ENCODE results near the gene SPDYA. TPM values are rescaled to one million over a fixed set of nuclear protein-coding genes. Genes with fewer than 3 reads are reported as not detected.
"Not testable (repeated sequence)": the region's sequence is repeated elsewhere in the genome, so short reads cannot be mapped to it uniquely, and the experiment has no call there.

Gene SPDYA
- total and polyA plus RNA-seq, 2 donors from 2014 or later, result 1.6 TPM; not detected in 1

GRCh38 chr2:28778392-28778791 is 32.2 kb upstream of the SPDYA start:
- Histone ChIP-seq H3K27ac (ENCODE audit: low read depth in 2 of 2, low read length in 2 of 2) (no peak overlapping the region), H3K36me3 (ENCODE audit: control insufficient read depth in 2 of 3, insufficient read depth in 3 of 3, low read length in 3 of 3) (peaks cover 13 to 36% (median 23%) of the 10 kb centered on the region in 3 donors), H3K27me3 (ENCODE audit: control insufficient read depth, insufficient read depth, low read length) (no peaks in the 10 kb centered on the region), H3K4me3 (ENCODE audit: low read length in 3 of 3) (no peak overlapping the region), H3K4me1 (ENCODE audit: control insufficient read depth in 2 of 3, insufficient read depth in 2 of 3, low read depth in 1 of 3, low read length in 3 of 3) (no peaks in the 10 kb centered on the region), H3K9me3 (ENCODE audit: control insufficient read depth in 2 of 3, insufficient read depth in 1 of 3, low read length in 3 of 3) (no peaks in the 10 kb centered on the region), H3K9ac (ENCODE audit: low read length in 3 of 3) (no peak overlapping the region)
- intact Hi-C loops (cut with DNase I), result no loop called here
- TF ChIP-seq, protein P1, sequence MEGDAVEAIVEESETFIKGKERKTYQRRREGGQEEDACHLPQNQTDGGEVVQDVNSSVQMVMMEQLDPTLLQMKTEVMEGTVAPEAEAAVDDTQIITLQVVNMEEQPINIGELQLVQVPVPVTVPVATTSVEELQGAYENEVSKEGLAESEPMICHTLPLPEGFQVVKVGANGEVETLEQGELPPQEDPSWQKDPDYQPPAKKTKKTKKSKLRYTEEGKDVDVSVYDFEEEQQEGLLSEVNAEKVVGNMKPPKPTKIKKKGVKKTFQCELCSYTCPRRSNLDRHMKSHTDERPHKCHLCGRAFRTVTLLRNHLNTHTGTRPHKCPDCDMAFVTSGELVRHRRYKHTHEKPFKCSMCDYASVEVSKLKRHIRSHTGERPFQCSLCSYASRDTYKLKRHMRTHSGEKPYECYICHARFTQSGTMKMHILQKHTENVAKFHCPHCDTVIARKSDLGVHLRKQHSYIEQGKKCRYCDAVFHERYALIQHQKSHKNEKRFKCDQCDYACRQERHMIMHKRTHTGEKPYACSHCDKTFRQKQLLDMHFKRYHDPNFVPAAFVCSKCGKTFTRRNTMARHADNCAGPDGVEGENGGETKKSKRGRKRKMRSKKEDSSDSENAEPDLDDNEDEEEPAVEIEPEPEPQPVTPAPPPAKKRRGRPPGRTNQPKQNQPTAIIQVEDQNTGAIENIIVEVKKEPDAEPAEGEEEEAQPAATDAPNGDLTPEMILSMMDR (IDR thresholded peaks at IDR 0.05; ENCODE audit: borderline replicate concordance, extremely low read depth, insufficient read depth), result no peak
- FAIRE-seq, result no peak
- peak in 2 of 5 donors; percentile 48 to 53 for DNase-seq

GRCh38 chr2:28779001-28779400 is 31.6 kb upstream of the SPDYA start:
- peaks cover 13 to 36% (median 23%) of the 10 kb centered on the region in 3 donors for H3K36me3 ChIP-seq (ENCODE audit: control insufficient read depth in 2 of 3, insufficient read depth in 3 of 3, low read length in 3 of 3)
- H3K9me3 ChIP-seq (ENCODE audit: control insufficient read depth in 2 of 3, insufficient read depth in 1 of 3, low read length in 3 of 3), result no peaks in the 10 kb centered on the region
- H3K27ac ChIP-seq (ENCODE audit: low read depth in 2 of 2, low read length in 2 of 2), result no peak overlapping the region
- no peak for FAIRE-seq
- H3K4me3 ChIP-seq (ENCODE audit: low read length in 3 of 3), result no peak overlapping the region
- no peaks in the 10 kb centered on the region for H3K27me3 ChIP-seq (ENCODE audit: control insufficient read depth, insufficient read depth, low read length)
- TF ChIP-seq, protein P1 (IDR thresholded peaks at IDR 0.05; ENCODE audit: borderline replicate concordance, extremely low read depth, insufficient read depth), result no peak
- peak in 2 of 5 donors; percentile 21 to 50 for DNase-seq
- intact Hi-C loops (cut with DNase I), result no loop called here
- H3K9ac ChIP-seq (ENCODE audit: low read length in 3 of 3), result no peak overlapping the region
- H3K4me1 ChIP-seq (ENCODE audit: control insufficient read depth in 2 of 3, insufficient read depth in 2 of 3, low read depth in 1 of 3, low read length in 3 of 3), result no peaks in the 10 kb centered on the region

GRCh38 chr2:28780496-28780895 is 30.1 kb upstream of the SPDYA start:
- H3K4me3 ChIP-seq (ENCODE audit: low read length in 3 of 3), result no peak overlapping the region
- H3K27me3 ChIP-seq (ENCODE audit: control insufficient read depth, insufficient read depth, low read length), result no peaks in the 10 kb centered on the region
- H3K36me3 ChIP-seq (ENCODE audit: control insufficient read depth in 2 of 3, insufficient read depth in 3 of 3, low read length in 3 of 3), result peaks cover 13 to 36% (median 23%) of the 10 kb centered on the region in 3 donors
- no peak overlapping the region for H3K27ac ChIP-seq (ENCODE audit: low read depth in 2 of 2, low read length in 2 of 2)
- TF ChIP-seq, protein P1 (IDR thresholded peaks at IDR 0.05; ENCODE audit: borderline replicate concordance, extremely low read depth, insufficient read depth), result no peak
- intact Hi-C loops (cut with DNase I), result no loop called here
- FAIRE-seq (no peak), DNase-seq (no peak)
- no peak overlapping the region for H3K9ac ChIP-seq (ENCODE audit: low read length in 3 of 3)
- no peaks in the 10 kb centered on the region for H3K4me1 ChIP-seq (ENCODE audit: control insufficient read depth in 2 of 3, insufficient read depth in 2 of 3, low read depth in 1 of 3, low read length in 3 of 3)
- H3K9me3 ChIP-seq (ENCODE audit: control insufficient read depth in 2 of 3, insufficient read depth in 1 of 3, low read length in 3 of 3), result no peaks in the 10 kb centered on the region

- DNase-seq (no peak), FAIRE-seq (no peak)
- no peaks in the 10 kb centered on the region for H3K4me1 ChIP-seq (ENCODE audit: control insufficient read depth in 2 of 3, insufficient read depth in 2 of 3, low read depth in 1 of 3, low read length in 3 of 3)
- no peak overlapping the region for H3K9ac ChIP-seq (ENCODE audit: low read length in 3 of 3)
- peaks cover 16 to 36% (median 25%) of the 10 kb centered on the region in 3 donors for H3K36me3 ChIP-seq (ENCODE audit: control insufficient read depth in 2 of 3, insufficient read depth in 3 of 3, low read length in 3 of 3)
- no peak overlapping the region for H3K27ac ChIP-seq (ENCODE audit: low read depth in 2 of 2, low read length in 2 of 2)
- intact Hi-C loops (cut with DNase I), result no loop called here
- no peaks in the 10 kb centered on the region for H3K27me3 ChIP-seq (ENCODE audit: control insufficient read depth, insufficient read depth, low read length)
- TF ChIP-seq, protein P1 (IDR thresholded peaks at IDR 0.05; ENCODE audit: borderline replicate concordance, extremely low read depth, insufficient read depth), result no peak
- no peak overlapping the region for H3K4me3 ChIP-seq (ENCODE audit: low read length in 3 of 3)
- no peaks in the 10 kb centered on the region for H3K9me3 ChIP-seq (ENCODE audit: control insufficient read depth in 2 of 3, insufficient read depth in 1 of 3, low read length in 3 of 3)
Observed at GRCh38 chr2:28782423-28782822, 28.2 kb upstream of the SPDYA start.

GRCh38 chr2:28784570-28784969 is 26.1 kb upstream of the SPDYA start:
- H3K27me3 ChIP-seq (ENCODE audit: control insufficient read depth, insufficient read depth, low read length); H3K4me1 ChIP-seq (ENCODE audit: control insufficient read depth in 2 of 3, insufficient read depth in 2 of 3, low read depth in 1 of 3, low read length in 3 of 3); H3K4me3 ChIP-seq (ENCODE audit: low read length in 3 of 3); H3K27ac ChIP-seq (ENCODE audit: low read depth in 2 of 2, low read length in 2 of 2); H3K9ac ChIP-seq (ENCODE audit: low read length in 3 of 3); DNase-seq; intact Hi-C loops (cut with DNase I); FAIRE-seq; H3K9me3 ChIP-seq (ENCODE audit: control insufficient read depth in 2 of 3, insufficient read depth in 1 of 3, low read length in 3 of 3): not testable (repeated sequence)
- peaks cover 14 to 34% (median 16%) of the 10 kb centered on the region in 3 donors for H3K36me3 ChIP-seq (ENCODE audit: control insufficient read depth in 2 of 3, insufficient read depth in 3 of 3, low read length in 3 of 3)
